H1 (cell line): ENCODE data around the gene MAPK8. TPM values are rescaled to one million over a fixed set of nuclear protein-coding genes. Genes with fewer than 3 reads are reported as not detected.

ENCODE experiments used
- CTCF ChIA-PET: fragments of 300-600 bp; sonication (Branson Sonifier 250); formaldehyde crosslinking; loops from one replicate; lab custom pipeline; 2021; ENCODE audit not compliant: partially characterized antibody; lab: Charles Lee
- POLR2A ChIA-PET: fragments of 300-600 bp; sonication (Branson Sonifier 250); formaldehyde crosslinking; loops from one replicate; lab custom pipeline; 2021; ENCODE audit warnings: inconsistent platforms; ENCODE audit not compliant: partially characterized antibody; lab: Charles Lee
- DNase-seq, 2 experiments: peaks; one replicate each; pipeline versions ENCODE4 v3.0.0 to v3.0.0-alpha.2; 2010 to 2022; ENCODE audit warnings: low spot score in 2 of 2, low read depth in 1 of 2, mixed read lengths in 1 of 2
- FAIRE-seq: peaks from 2 replicates; lab custom pipeline; 2011; peaks lifted over from hg19 to GRCh38; lab: Jason Lieb, UNC
- H2AFZ ChIP-seq: 2 replicates; pipeline ENCODE4 v1.8.1; 2012; ENCODE audit warnings: low read length, inconsistent platforms
- H2AK5ac ChIP-seq: 2 replicates; pipeline ENCODE4 v1.6.1; 2013; ENCODE audit warnings: low read depth, low read length
- H2BK120ac ChIP-seq: replicated peaks from 2 replicates; pipeline ENCODE3; 2013; ENCODE audit warnings: low read depth, low read length, inconsistent platforms
- H2BK12ac ChIP-seq: 2 replicates; pipeline ENCODE4 v1.6.1; 2013; ENCODE audit warnings: low read depth, low read length
- H2BK15ac ChIP-seq: 2 replicates; pipeline ENCODE4 v1.6.1; 2013; ENCODE audit warnings: low read length
- H2BK20ac ChIP-seq: 2 replicates; pipeline ENCODE4 v1.6.1; 2013; ENCODE audit warnings: low read length
- H2BK5ac ChIP-seq: 2 replicates; pipeline ENCODE4 v1.6.1; 2013; ENCODE audit warnings: low read depth, low read length
- H3K14ac ChIP-seq: 2 replicates; pipeline ENCODE4 v1.6.1; 2013; ENCODE audit warnings: inconsistent platforms; ENCODE audit not compliant: insufficient read length
- H3K18ac ChIP-seq: 2 replicates; pipeline ENCODE4 v1.6.1; 2013; ENCODE audit warnings: low read length; ENCODE audit errors: extremely low read depth
- H3K23ac ChIP-seq: 2 replicates; pipeline ENCODE4 v1.6.1; 2013; ENCODE audit warnings: inconsistent platforms; ENCODE audit not compliant: insufficient read length
- H3K23me2 ChIP-seq: 2 replicates; pipeline ENCODE4 v1.6.1; 2013; ENCODE audit warnings: low read depth, low read length
- H3K27ac ChIP-seq: 2 replicates; pipeline ENCODE4 v1.6.1; 2011; ENCODE audit warnings: low read depth, low read length, inconsistent platforms
- H3K27me3 ChIP-seq, 4 experiments: replicated peaks in 1 of 4; 1 replicate in 1 of 4; 2 replicates in 3 of 4; pipeline versions ENCODE4 v1.6.1 to v1.8.1; 2011 to 2013; ENCODE audit warnings: low read length in 3 of 4, mild to moderate bottlenecking in 3 of 4, inconsistent platforms in 2 of 4, mixed read lengths in 2 of 4, moderate library complexity in 1 of 4; ENCODE audit not compliant: control insufficient read depth in 3 of 4, insufficient read depth in 3 of 4; ENCODE audit errors: extremely low read depth in 1 of 4
- H3K36me3 ChIP-seq, 4 experiments: 2 replicates each; pipeline versions ENCODE4 v1.6.1 to v1.8.1; 2011 to 2013; ENCODE audit warnings: mild to moderate bottlenecking in 4 of 4, low read length in 3 of 4, moderate library complexity in 2 of 4, control low read depth in 1 of 4, inconsistent platforms in 1 of 4; ENCODE audit not compliant: insufficient read depth in 4 of 4, control insufficient read depth in 2 of 4
- H3K4ac ChIP-seq: replicated peaks from 2 replicates; pipeline ENCODE3; 2013; ENCODE audit warnings: low read length, low read depth, mixed read lengths, inconsistent platforms; ENCODE audit not compliant: insufficient read length
- H3K4me1 ChIP-seq, 4 experiments: replicated peaks in 1 of 4; 1 replicate in 1 of 4; 2 replicates in 3 of 4; pipeline versions ENCODE4 v1.6.1 to v1.8.1; 2011 to 2013; ENCODE audit warnings: low read length in 3 of 4, inconsistent platforms in 2 of 4, mixed read lengths in 1 of 4; ENCODE audit not compliant: insufficient read depth in 4 of 4, control insufficient read depth in 3 of 4
- H3K4me2 ChIP-seq, 2 experiments: 2 replicates each; pipeline versions ENCODE4 v1.6.1 to v1.8.1; 2011 to 2013; ENCODE audit warnings: low read depth in 2 of 2, low read length in 2 of 2, control low read depth in 1 of 2, inconsistent platforms in 1 of 2, mild to moderate bottlenecking in 1 of 2; ENCODE audit not compliant: insufficient read depth in 1 of 2
- H3K4me3 ChIP-seq, 4 experiments: fragments of 200-600, 300-600 bp in 1 of 4; sonication (generic), shearing (Covaris generic), sonication (Bioruptor Twin) in 1 of 4; 2 replicates each; pipeline versions ENCODE4 v1.5.1 to v1.8.1; 2011 to 2016; ENCODE audit warnings: low read length in 4 of 4, low read depth in 3 of 4, control low read depth in 2 of 4, inconsistent platforms in 2 of 4, mild to moderate bottlenecking in 2 of 4, mixed read lengths in 1 of 4, moderate library complexity in 1 of 4; ENCODE audit not compliant: insufficient read depth in 2 of 4; ENCODE audit errors: extremely low read depth in 1 of 4
- H3K56ac ChIP-seq: replicated peaks from 2 replicates; pipeline ENCODE3; 2013; ENCODE audit warnings: low read depth, mild to moderate bottlenecking, mixed read lengths, low read length, inconsistent platforms; ENCODE audit not compliant: insufficient read length
- H3K79me1 ChIP-seq: 2 replicates; pipeline ENCODE4 v1.6.1; 2013; ENCODE audit warnings: low read depth, low read length, control low read depth
- H3K79me2 ChIP-seq, 2 experiments: 2 replicates each; pipeline versions ENCODE4 v1.6.1 to v1.8.1; 2012 to 2013; ENCODE audit warnings: low read length in 2 of 2, mild to moderate bottlenecking in 2 of 2, inconsistent platforms in 1 of 2; ENCODE audit not compliant: insufficient read depth in 2 of 2, control insufficient read depth in 1 of 2
- H3K9ac ChIP-seq, 4 experiments: replicated peaks in 1 of 4; 1 replicate in 1 of 4; 2 replicates in 3 of 4; pipeline versions ENCODE4 v1.6.1 to v1.8.1; 2011 to 2013; ENCODE audit warnings: low read depth in 3 of 4, low read length in 3 of 4, control low read depth in 2 of 4, mild to moderate bottlenecking in 2 of 4, moderate library complexity in 2 of 4, inconsistent platforms in 1 of 4; ENCODE audit errors: extremely low read depth in 1 of 4
- H3K9me3 ChIP-seq, 2 experiments: 2 replicates each; pipeline versions ENCODE4 v1.6.1 to v1.8.1; 2012 to 2013; ENCODE audit warnings: mild to moderate bottlenecking in 2 of 2, moderate library complexity in 2 of 2, control low read depth in 1 of 2, inconsistent platforms in 1 of 2, low read depth in 1 of 2, low read length in 1 of 2, mixed read lengths in 1 of 2; ENCODE audit not compliant: insufficient read depth in 2 of 2
- H4K20me1 ChIP-seq, 2 experiments: replicated peaks in 1 of 2; 2 replicates each; pipeline versions ENCODE3 to v1.8.1; 2011 to 2013; ENCODE audit warnings: inconsistent platforms in 2 of 2, low read length in 2 of 2, mild to moderate bottlenecking in 1 of 2; ENCODE audit not compliant: insufficient read depth in 2 of 2, control insufficient read depth in 1 of 2
- H4K5ac ChIP-seq: 2 replicates; pipeline ENCODE4 v1.6.1; 2013; ENCODE audit warnings: low read length, low read depth, mixed read lengths, inconsistent platforms; ENCODE audit not compliant: insufficient read length
- H4K8ac ChIP-seq: 2 replicates; pipeline ENCODE4 v1.8.0; 2013; ENCODE audit warnings: mild to moderate bottlenecking, moderate library complexity, low read length, inconsistent platforms; ENCODE audit not compliant: insufficient read depth; ENCODE audit errors: extremely low read depth
- H4K91ac ChIP-seq: replicated peaks from 2 replicates; pipeline ENCODE3; 2013; ENCODE audit warnings: low read length, mixed read lengths, inconsistent platforms; ENCODE audit not compliant: insufficient read length
- BACH1 ChIP-seq: IDR thresholded peaks from 2 replicates; pipeline ENCODE4 v1.6.1; 2012; ENCODE audit warnings: low read length, improper control_type of control experiment
- CBX5 ChIP-seq: fragments of 300-800, 300-1000 bp; sonication (generic); IDR thresholded peaks from 2 replicates; pipeline ENCODE4 v1.7.1; 2016; ENCODE audit warnings: antibody characterized with exemption, low read length, low read depth
- CREB1 ChIP-seq: IDR thresholded peaks from 2 replicates; pipeline ENCODE4 v1.6.1; 2012; ENCODE audit warnings: inconsistent platforms
- CTCF ChIP-seq, 3 experiments: IDR thresholded peaks; 1 replicate in 2 of 3; 2 replicates in 1 of 3; pipeline versions ENCODE4 v1.5.1 to v1.6.1; 2011; ENCODE audit warnings: low read length in 3 of 3, mild to moderate bottlenecking in 3 of 3, inconsistent platforms in 2 of 3, low read depth in 1 of 3, moderate library complexity in 1 of 3; ENCODE audit not compliant: insufficient read depth in 1 of 3; ENCODE audit errors: control extremely low read depth in 1 of 3
- E2F6 ChIP-seq: IDR thresholded peaks from 2 replicates; pipeline ENCODE4 v1.6.1; 2012; ENCODE audit warnings: inconsistent platforms
- GABPA ChIP-seq: IDR thresholded peaks from 2 replicates; pipeline ENCODE4 v1.6.1; 2011; ENCODE audit warnings: mild to moderate bottlenecking, low read length, moderate library complexity, borderline replicate concordance; ENCODE audit not compliant: insufficient read depth
- MAX ChIP-seq: IDR thresholded peaks from 2 replicates; pipeline ENCODE4 v1.6.1; 2012; ENCODE audit warnings: inconsistent platforms
- TCF12 ChIP-seq: IDR thresholded peaks from 2 replicates; pipeline ENCODE4 v1.6.1; 2011; ENCODE audit warnings: low read depth, mild to moderate bottlenecking, low read length
- WGBS, 2 experiments: shearing (Covaris generic) in 1 of 2; methylation state at CpG; one replicate each; pipeline versions ENCODE4 v1.1.6 to v1.1.7; 2013 to 2015; ENCODE audit warnings: low lambda C conversion rate in 2 of 2, mixed read lengths in 2 of 2, inconsistent platforms in 1 of 2, low coverage in 1 of 2, missing lambda C conversion rate in 1 of 2; ENCODE audit not compliant: insufficient replicate concordance in 2 of 2, insufficient coverage in 1 of 2, insufficient read length in 1 of 2; ENCODE audit errors: extremely low coverage in 1 of 2, missing lambda C conversion rate in 1 of 2; 5-methylcytosine and 5-hydroxymethylcytosine counted together
- polyA plus RNA-seq, 7 experiments: library from polyadenylated mRNA; depleted of rRNA in 3 of 7; stranded (reverse) in 5 of 7; unstranded in 2 of 7; fragments of >200 nt in 5 of 7; fragments of 200-250 nt in 2 of 7; gene quantifications; 1 replicate in 5 of 7; 2 replicates in 1 of 7; 4 replicates in 1 of 7; pipeline versions ENCODE4 v1.2.1 to v1.2.3, GENCODE V29; 2011 to 2013; ENCODE audit warnings: missing spikeins in 2 of 7, mixed read lengths in 2 of 7
- total RNA-seq: library from RNA; stranded (reverse); fragmentation: NEBNext Ultra II Directional; extraction: Animal tissue kit (Norgen Biotek cat#: 25700); gene quantifications from 2 replicates; pipeline ENCODE4 v1.2.1, GENCODE V29; 2021

Gene MAPK8
- total and polyA plus RNA-seq, 2 of the 8 experiments (the other 6 are each of a cell fraction or from before 2014, with no cell fraction given), result 23.3 to 71.3 TPM

- no peak overlapping the region for H3K14ac ChIP-seq
- no peak overlapping the region for H2AFZ ChIP-seq
- no peak overlapping the region for H2BK12ac ChIP-seq
- no peaks in the 10 kb centered on the region for H3K79me1 ChIP-seq
- no peak overlapping the region for H3K23ac ChIP-seq
- no peak overlapping the region for H2BK15ac ChIP-seq
- POLR2A ChIA-PET, result no interaction called here
- peaks cover 2 to 4% of the 10 kb centered on the region in 2 experiments for H4K20me1 ChIP-seq
- H3K4me3 ChIP-seq, result no peak overlapping the region
- no peak for DNase-seq
- no peaks in the 10 kb centered on the region for H3K27me3 ChIP-seq
- no peaks in the 10 kb centered on the region for H3K79me2 ChIP-seq
- no peak overlapping the region for H4K5ac ChIP-seq
- H3K4ac ChIP-seq, result no peak overlapping the region
- H3K56ac ChIP-seq, result no peak overlapping the region
- 87% methylated on average over 10 of the region's 11 CpGs; no CpG with 5 or more reads in 1 of the 2 experiments for WGBS, 2 experiments
- no peak overlapping the region for H2BK120ac ChIP-seq
- H3K27ac ChIP-seq, result no peak overlapping the region
- H3K9me3 ChIP-seq, result no peaks in the 10 kb centered on the region
- H2BK5ac ChIP-seq, result no peak overlapping the region; the same call in 1 of the 2 replicates
- CTCF ChIA-PET, result interaction anchor here (1.3 to 10.9 kb wide), 5 partner anchors 12 to 208 kb away, joined by 3 to 141 read pairs (median 20); no protein-coding TSS in a partner anchor
- no peak overlapping the region for H3K4me2 ChIP-seq
- H3K9ac ChIP-seq, result no peak overlapping the region
- H4K91ac ChIP-seq, result no peak overlapping the region
- H3K36me3 ChIP-seq, result no peaks in the 10 kb centered on the region; a peak in 1 of 8 replicates
- H2AK5ac ChIP-seq, result no peak overlapping the region
- FAIRE-seq, result no peak
- no peak overlapping the region for H4K8ac ChIP-seq
- no peak overlapping the region for H2BK20ac ChIP-seq
- peaks cover 3 to 10% (median 8%) of the 10 kb centered on the region in 4 experiments; a peak in 5 of 7 replicates for H3K4me1 ChIP-seq
- H3K18ac ChIP-seq, result no peak overlapping the region
- peaks cover 2% of the 10 kb centered on the region; the same call in 1 of the 2 replicates for H3K23me2 ChIP-seq
- no peak for TF ChIP-seq E2F6
- no peak for TF ChIP-seq CTCF (IDR thresholded peaks at IDR 0.05; ENCODE audit: control extremely low read depth in 1 of 3, insufficient read depth in 1 of 3, low read depth in 1 of 3, low read length in 3 of 3)
- no peak for TF ChIP-seq CREB1
- no peak for TF ChIP-seq TCF12
- no peak for TF ChIP-seq GABPA
- no peak for TF ChIP-seq BACH1
- TF ChIP-seq MAX, result no peak
- TF ChIP-seq CBX5, result no peak
Observed at GRCh38 chr10:48447356-48448215, 141.1 kb downstream of the MAPK8 start.
